Stimulated activated CD4-positive, alpha-beta T cell treated with anti-CD3 and anti-CD28 coated beads, TNF-alpha, amount 100 ng/mL, for 48 hours (primary cell): ENCODE results near the gene MTMR11.
"Not testable (repeated sequence)": the region's sequence is repeated elsewhere in the genome, so short reads cannot be mapped to it uniquely, and the experiment has no call there.

ENCODE experiments used
- DNase-seq, 3 donors: peaks; one replicate each; pipeline ENCODE4 v3.0.0-alpha.2; 2020; ENCODE audit warnings: low read depth in 3 of 3

Gene MTMR11

GRCh38 chr1:149936170-149936991 is at the start of gene MTMR11:
Gene MTMR11, minus strand, starts transcription at chr1:149936879. Its CDS starts 232 bp downstream, at chr1:149936647.
- no peak for DNase-seq

- DNase-seq = no peak
Observed at GRCh38 chr1:149979972-149980540, 43.4 kb upstream of the MTMR11 start.

- no peak for DNase-seq
Observed at GRCh38 chr1:149979245-149979971, 42.7 kb upstream of the MTMR11 start.

GRCh38 chr1:149978547-149979023 is 41.9 kb upstream of the MTMR11 start:
- no peak for DNase-seq

- DNase-seq = no peak
Observed at GRCh38 chr1:149977345-149977744, 40.7 kb upstream of the MTMR11 start.

GRCh38 chr1:149972547-149972946 is 35.9 kb upstream of the MTMR11 start:
- no peak for DNase-seq

- DNase-seq = no peak
Observed at GRCh38 chr1:149967646-149968045, 31.0 kb upstream of the MTMR11 start.

GRCh38 chr1:149967041-149967440 is 30.4 kb upstream of the MTMR11 start:
- no peak for DNase-seq

GRCh38 chr1:149966405-149966804 is 29.7 kb upstream of the MTMR11 start:
- no peak for DNase-seq

- no peak for DNase-seq
Observed at GRCh38 chr1:149965440-149965839, 28.8 kb upstream of the MTMR11 start.

- DNase-seq = no peak
Observed at GRCh38 chr1:149963358-149963757, 26.7 kb upstream of the MTMR11 start.

GRCh38 chr1:149962736-149963135 is 26.1 kb upstream of the MTMR11 start:
- no peak for DNase-seq

GRCh38 chr1:149962039-149962647 is 25.5 kb upstream of the MTMR11 start:
- DNase-seq = peak in 1 of 3 donors; percentile 14

GRCh38 chr1:149957548-149957947 is 20.9 kb upstream of the MTMR11 start:
- DNase-seq = not testable (repeated sequence)

GRCh38 chr1:149949911-149950310 is 13.2 kb upstream of the MTMR11 start:
- no peak for DNase-seq

- no peak for DNase-seq
Observed at GRCh38 chr1:149945206-149945605, 8.5 kb upstream of the MTMR11 start.

GRCh38 chr1:149942885-149943284 is 6.2 kb upstream of the MTMR11 start:
- no peak for DNase-seq

- DNase-seq = no peak
Observed at GRCh38 chr1:149942207-149942606, 5.5 kb upstream of the MTMR11 start.

GRCh38 chr1:149940427-149940826 is 3.7 kb upstream of the MTMR11 start:
- no peak for DNase-seq

GRCh38 chr1:149938668-149939003 is 2.0 kb upstream of the MTMR11 start:
- DNase-seq = not testable (repeated sequence)

GRCh38 chr1:149937759-149938158 is 1.1 kb upstream of the MTMR11 start:
- DNase-seq = no peak

- DNase-seq = no peak
Observed at GRCh38 chr1:149936992-149937705, 470 bp upstream of the MTMR11 start.
